NCI-H1694 (cell line): ENCODE results near the gene KCNC4.

Source experiments
- DNase-seq: peaks from one replicate; lab custom pipeline; 2025; lab: John Stamatoyannopoulos, UW

The KCNC4 gene

DNA sequence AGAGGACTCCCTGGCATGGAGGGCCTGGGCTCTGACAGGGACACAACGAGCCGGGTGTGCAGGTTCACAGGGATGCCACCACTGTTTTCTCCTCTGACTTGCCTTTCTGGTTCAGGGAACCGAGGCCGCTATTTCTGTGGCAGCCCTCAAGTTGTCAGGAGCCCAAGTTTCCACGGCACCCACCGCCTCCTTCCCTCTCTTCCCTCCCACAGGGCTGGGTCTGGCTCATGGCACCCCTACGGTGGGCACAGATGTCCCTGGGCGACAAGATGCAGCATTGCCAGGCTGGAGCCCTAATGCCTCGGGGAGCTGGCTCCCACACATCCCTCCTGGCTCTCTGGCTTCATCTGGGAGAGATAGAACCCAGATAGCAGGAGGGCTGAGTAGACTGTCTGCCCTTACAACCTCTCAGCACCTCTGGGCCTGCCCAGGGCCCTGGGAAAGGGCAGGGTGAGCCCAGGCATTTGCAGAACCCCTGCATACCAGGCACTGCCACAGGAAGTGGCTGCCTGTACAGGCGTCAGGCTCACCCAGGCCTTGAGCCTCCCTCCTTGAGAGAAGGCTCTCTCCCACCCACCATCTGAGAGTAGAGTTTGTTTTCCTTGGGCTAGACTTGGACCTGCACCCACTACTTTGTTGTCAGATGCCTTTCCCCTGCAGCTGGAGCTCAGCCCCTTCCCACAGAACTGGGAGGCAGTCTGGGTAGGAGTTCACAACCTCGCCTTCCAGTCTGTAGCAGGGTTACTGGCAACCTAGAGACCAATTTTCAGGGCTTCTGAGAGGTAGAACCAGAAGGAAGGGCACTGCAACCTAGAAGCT is 20.5 kb downstream of the KCNC4 start:
- no peak for DNase-seq

DNA sequence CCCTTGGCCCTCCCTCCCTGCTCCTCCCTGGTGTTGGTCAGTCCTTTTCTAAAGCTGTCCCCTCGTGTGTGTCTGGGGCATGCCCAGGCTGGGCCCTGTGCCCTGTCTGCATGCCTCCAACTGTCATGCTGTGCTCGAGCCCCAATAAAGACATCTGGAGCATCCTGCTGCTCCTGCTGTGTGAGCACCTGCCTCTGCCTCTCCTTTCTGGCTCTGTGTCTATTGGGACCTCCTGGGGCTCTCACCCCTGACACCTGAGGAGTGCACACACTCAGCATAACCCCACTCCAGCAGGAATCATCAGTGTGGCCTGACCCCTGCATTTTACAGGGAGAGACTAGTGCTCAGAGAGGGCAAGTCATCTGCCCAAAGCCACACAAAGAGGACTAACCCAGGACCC is 23.7 kb downstream of the KCNC4 start:
- DNase-seq = peak; percentile 78

DNA sequence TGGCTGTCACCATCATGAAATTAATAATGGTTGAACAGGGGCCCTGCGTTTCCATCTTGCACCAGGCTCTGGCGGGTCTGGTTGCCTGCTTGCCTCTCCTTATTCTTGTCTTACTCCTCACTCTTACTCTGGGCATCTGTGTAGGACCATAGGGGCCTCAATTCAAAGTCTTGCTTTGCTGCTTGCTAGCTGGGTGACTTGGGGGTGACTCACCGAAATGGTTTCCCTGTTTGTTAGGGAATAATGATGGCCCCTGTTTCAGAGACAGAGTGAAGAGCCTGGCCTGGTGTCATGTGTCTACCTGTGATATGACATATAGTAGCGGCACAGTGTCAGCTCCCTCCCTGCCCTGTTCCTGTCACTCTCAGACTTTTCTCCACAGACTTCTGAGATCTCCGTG is 24.6 kb downstream of the KCNC4 start:
- DNase-seq = no peak

DNA sequence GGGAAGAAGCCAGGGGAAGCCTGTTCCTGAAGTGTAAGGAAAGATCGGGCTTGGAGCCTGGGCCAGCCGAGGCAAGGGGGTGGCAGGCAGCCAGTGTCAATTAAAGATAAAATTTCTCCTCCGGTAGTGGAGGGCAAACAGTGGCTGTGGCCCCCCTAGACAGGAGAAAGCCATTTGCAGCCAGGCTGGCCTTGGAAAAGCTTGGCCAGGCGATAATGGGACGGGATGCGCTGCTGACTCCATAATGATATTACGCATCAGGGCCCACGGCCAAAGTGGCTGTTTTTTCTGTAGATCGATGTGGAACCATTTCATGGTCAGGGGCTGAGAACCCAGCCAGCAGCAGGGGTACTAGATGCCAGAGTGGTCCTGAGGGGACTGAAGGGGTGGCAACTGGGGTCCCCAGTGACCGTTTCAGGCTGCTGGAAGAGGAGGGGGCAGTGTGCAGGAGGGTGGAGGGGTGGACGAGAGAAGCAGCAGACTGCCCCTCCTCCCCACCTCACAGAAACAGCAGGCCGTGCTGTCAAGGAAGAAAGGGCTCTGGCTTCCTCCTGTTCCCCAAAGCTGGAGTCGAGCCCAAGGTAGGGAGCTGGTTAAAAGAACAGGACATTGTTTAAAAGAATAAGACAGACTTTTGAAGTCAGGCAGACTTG is 25.2 kb downstream of the KCNC4 start:
- no peak for DNase-seq

DNA sequence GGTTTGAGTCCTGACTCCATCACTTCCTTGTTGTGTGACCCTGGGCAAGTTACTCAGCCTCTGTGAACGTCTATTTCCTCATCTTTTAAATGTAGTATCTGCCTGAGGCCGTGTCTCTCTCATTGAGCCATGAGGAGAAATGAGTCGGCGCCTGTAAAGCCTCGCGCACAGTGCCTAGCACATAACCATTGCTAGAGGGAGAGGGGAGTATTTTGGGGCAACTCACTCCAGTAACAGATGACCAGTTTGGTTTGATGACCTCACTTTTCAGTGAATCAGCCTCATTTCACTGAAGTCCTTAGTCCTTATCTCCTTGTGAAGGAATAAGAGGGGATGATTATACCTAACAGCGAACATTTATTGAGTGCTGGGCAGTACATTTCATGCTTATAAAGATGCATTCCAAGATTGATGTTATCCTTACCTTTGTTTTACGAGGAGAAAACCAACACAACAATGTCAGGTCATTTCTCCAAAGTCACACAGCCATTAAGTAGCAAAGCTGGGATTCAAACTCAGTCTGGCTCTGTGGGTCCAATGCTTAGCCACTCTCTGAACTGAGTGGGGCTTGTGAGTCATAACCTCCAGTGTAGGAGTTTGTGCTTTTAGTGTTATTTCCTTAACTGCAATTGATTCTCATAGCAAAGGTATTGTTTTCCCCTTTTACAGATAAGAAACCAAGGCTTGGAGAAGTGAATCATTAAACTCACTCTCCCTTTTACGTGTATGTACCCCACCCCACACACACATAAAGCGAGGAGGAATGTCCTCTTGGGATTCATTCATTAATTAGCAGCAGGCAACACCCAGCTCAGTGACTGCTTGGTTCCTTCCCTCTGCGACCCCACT is 25.9 kb downstream of the KCNC4 start:
- no peak for DNase-seq

DNA sequence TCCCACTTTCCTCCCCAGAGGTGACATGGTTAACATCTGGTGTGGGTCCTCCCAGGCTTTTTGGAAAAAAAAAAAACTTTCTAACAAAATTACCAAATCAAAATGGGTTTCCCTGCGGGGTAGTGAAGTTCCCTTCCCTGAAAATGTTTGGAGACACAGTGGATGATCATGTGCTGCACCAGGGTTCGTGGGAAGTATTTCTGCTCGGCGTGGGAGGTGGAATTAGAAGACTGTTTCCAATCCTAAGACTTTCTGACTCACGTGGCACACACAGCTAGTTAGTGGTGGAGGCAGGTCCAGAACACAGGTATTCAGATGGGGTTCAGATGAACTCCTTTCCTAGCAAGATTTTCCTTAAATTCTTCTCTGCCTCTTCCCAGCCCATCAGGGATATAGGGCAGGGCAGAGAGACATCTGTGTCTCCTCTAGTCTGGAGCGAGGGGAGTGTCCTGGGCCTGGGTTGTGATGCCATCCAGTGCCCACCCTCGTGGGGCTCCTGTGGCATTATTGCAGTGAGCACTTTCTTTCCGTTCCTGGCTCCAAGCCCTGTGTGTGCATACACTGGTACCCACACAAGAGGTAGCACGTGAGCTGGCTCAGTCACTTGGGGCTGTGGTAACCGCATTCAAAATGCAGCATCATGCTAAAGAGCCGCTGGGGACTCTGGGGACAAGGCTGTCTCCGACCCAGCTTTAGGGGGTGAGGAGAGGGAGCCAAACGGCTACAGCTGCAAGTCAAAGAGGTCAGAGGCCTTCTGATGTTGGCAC is 27.5 kb downstream of the KCNC4 start:
- DNase-seq = peak; percentile 29

DNA sequence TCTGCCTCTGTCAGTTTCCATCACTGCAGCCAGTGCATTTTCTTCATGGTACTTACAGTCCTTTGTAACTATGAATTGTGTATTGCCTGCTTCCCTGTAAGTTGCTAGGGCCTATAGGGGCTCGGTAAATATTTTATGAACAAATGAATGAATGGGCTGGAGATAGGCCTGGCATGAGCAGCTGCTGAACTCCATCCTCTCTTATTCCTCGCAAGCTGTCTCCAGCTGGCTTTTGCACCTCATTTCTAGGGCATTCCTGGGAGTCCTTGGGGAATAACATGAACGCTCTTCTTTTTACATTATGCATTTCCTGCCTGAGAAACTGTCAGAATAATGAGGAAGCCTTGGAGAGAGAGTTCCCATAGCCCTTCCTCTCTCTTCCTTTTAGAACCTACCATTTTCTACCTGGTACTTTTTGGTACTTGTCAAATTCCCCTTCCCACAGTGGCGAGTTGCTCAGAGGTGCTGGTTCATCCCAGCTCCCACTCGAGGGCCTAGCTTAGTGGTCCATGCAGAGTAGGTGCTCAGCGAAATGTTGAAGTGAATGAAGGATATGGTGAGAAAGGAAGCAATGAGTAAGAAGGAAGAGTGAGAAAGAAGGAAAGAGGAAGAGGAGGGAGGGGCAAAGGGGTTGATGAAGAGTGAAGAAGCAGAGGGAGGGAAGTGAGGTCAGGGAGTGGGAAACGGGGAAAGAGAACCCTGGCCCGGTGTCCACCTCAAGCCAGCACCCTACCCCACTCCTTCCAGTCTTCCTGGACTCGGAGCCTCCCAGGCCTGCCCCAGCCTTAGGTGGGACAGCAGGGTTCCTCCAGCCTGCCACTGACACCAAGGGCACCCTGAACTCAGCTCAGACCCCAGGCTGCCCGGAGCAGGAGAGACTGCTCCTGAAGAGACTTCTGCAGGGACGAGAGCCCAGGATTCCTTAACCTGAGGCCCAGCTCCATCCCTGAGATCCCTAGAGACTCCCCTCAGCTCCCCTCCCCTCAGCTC is 29.6 kb downstream of the KCNC4 start:
- no peak for DNase-seq

DNA sequence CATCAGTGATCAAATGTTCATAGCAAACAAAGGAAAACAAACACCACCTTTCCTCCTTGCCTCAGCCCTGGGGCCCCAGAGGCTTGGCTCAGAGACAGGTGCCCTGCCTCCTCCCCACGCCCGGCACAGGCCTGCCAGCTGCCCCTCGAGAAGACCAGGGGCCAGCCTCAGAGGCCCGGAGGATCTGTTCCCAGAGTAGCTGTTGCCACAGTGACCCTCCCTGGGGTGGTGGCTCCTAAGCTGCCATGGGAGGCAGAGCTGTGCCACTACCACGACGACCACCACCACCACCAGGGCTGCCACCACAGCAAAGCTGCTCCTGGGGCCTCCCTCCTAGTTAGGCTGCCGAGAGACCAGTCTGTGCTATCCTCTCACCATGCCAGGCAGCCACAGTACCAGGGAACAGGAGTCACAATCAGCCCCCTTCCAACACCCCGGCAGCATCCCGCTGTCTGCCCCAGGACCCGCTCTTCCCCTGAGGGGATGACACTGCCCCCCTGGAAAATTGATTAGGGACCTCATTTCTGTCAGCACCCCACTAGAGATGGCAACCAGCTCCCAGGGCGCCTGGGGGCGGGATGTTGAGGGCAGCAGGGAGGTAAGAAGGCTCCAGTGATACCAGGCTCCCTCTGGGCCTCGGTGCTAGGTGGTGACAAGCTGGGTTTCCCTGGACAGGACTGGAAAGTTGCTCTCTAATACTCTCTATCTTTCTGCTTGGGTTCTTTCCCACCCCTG is 30.5 kb downstream of the KCNC4 start:
- DNase-seq = no peak

DNA sequence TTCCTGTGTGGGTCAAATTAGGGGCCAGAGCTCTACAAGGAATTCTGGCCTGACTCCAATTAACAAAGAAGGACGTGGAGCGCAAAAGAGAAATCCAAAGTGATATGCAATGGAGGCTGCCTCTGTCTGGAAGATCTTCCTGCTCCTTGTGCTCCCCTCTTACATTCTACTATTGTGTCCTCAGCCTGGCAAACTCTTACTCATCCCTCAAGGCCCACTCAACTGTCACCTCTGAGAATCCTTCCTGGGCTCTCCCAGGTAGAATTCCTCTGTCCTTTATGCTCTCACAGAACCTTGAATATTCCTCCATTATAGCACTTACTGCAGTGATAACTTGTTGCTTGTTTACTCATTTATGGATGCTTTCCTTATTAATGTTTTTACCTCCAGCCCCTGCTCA is 31.4 kb downstream of the KCNC4 start:
- no peak for DNase-seq

DNA sequence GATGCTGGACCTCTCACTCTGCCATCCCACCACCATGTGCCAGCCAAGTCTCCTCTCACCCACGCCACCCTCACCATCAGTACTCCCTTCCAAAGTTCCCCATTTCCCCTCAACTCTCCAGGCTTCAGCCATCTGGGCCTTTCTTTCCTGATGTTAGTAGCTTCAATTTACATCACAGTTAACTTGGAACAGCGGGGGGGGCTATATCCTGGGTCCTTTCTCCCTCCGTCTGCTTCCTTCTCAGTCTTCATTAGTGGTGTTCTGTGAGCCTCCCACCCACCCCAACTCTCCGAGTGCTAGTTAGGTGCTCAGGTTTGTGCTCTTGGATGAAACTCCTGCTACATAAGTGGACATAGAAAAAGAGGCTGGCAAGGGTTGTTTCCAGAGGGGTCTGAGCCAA is 31.9 kb downstream of the KCNC4 start:
- no peak for DNase-seq

DNA sequence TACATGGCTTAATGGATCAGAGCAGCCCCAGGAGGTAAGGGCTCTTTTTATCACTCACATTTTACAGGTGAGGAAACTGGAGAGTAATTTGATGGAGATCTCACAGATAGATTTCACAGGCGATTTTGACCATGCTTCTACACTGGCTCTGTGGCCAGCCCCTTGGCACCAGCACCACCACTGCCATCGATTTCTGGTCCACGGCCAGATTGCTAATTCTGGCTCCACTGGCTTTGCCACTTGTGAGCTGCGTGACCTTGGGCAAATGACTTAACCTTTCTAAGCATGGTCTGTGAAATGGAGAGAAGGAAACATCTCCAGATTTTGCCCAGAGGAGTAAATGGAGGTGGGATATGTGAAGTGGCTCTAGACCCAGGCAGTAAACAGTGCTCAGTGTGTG is 32.6 kb downstream of the KCNC4 start:
- DNase-seq = no peak

DNA sequence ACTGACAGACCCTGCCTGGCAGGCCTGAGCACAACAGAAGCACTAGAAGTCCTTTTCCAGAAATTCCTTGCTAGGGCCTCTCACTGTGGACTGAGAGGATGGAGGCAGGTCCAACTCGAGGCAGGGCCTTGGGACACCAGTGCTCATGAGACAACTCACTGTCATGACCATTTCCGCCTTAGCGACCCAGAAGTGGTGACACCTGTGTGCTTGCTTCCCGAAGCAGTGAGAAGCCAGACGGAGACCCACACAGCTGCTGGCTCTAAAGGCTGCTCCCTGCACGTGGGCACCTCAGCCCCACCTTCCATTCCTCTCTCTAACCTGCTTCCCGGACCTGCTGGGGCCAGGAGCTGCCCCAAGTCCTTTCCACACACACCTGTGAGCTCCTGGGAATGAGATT is 33.0 kb downstream of the KCNC4 start:
- no peak for DNase-seq

DNA sequence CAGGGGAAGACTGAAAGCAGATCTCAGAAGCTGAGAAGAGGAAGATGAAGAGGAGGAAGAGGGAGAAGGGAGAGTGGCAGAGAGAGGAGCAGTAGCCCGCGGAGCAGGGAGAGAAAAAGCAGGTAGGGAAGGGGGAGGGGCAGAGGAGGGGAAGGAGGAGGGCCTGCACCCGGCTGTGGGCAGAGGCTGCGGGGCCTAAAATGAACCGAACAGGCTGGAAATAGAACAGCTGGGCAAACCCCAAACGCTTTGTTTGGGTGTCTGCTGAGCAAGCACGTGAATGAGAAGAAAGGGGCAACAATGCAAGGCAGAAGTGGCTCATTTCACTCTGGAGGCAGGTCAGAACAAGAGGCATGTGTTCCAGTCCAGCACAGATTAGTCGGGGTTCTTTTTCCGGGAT is 33.5 kb downstream of the KCNC4 start:
- DNase-seq = peak; percentile 20

DNA sequence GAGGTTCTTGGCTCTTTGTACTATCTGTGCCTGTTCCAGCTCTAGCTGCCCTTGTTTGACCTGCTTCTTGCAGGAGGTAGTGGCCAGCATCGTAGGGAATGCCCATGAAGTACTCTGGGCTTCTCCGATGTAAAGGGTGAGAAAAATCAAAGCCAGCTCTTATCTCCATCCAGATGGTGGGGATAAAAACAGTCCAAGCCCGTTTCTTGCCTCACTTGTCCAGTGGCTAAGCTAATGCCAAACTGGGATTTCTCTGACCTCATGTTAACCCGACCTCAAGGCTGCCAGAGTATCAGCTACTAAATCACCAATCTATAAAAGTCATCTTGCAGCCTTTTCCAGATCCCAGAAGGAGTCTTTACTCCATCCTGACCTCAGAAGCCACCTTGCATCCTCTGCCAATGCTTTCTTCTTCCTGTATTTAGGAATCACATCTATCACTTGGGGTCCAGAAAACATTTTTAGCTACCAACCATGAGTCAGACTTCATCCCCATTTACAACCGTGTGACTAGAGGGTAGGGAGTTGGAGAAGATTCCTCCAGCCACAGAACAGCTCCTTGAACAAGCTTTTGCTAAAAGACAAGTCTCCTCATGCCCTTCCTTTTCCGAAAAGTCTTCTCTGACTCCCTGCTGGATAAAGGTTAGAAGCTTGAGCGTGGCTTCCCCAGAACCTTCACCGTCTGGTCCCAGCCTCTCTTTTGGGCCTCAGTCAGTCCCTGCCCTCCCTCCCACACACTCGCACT is 35.9 kb downstream of the KCNC4 start:
- DNase-seq = no peak

DNA sequence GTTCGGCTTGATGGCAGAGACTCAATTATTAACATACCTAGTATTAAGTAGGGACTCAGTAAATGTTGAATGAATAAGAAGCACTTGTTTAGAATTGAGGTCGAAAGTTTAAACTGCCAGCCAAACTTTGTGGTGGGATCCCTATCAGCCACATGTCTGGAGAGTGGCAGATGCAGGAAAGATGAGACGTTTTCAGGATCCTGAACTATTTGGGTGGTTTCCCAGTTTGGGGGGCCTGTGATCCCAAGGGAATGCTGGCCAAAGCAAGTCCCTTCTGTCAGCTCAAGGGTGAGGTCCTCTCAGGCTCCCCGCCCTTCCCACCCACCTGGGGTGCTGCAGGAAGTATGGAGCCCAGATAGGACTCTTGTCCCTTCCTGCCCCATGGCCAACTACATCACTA is 38.6 kb downstream of the KCNC4 start:
- DNase-seq = no peak

DNA sequence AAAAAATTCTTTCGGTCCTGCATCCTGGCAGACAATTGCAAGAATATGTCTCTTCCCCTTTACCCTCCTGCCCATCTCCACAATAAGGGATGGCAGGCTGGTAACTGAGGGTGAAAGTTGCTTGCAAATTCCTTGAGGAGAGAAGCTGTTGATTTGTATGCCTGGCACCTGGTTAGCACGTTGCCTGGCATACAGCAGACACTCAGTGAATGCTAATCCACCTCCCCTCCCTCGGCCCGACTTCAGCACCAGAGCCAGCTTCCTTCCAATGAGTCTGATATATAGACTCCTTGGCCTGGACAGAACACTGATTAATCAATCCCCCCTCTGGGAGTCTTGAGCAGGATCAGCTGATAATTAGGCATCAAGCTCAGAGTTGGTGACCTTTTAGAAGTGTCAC is 39.1 kb downstream of the KCNC4 start:
- no peak for DNase-seq

DNA sequence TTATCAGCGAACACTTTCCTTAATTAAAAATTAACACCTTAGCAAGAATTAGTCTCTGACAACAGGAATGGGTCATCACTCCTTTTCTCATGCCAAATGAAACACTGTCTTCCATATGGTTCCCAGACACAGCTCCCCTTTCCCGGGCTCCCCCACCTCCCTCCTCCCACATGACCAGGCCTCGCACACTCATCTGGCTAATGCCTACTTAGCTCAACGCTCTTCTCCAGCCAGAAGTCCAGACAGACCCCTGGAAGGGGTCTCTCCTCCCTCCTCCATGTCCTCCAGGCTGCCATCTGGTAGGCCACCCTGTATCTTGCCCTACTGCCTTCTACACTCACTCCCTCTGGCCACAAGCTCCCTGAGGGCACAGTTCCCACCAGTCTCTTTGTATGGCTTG is 39.9 kb downstream of the KCNC4 start:
- DNase-seq = no peak

DNA sequence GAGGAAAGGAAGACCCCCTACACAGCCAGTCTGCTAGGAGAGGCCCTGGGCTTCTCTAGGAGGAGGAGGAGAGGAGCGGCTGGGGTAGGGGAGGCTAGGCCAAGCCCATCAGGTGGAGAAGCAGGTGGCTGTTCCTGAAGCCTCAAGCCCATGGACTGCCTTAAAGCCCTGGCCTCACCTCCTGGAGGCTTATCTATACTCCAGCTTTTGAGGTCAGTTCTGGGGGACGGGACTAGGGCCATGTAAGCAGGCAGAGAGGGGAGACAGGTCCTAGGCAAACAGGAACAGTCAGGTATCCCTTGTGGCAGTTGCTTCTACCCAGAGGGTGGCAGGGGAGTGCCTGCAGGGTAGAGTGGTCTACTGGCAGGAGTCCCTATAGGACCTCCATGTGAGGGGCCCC is 40.6 kb downstream of the KCNC4 start:
- no peak for DNase-seq

DNA sequence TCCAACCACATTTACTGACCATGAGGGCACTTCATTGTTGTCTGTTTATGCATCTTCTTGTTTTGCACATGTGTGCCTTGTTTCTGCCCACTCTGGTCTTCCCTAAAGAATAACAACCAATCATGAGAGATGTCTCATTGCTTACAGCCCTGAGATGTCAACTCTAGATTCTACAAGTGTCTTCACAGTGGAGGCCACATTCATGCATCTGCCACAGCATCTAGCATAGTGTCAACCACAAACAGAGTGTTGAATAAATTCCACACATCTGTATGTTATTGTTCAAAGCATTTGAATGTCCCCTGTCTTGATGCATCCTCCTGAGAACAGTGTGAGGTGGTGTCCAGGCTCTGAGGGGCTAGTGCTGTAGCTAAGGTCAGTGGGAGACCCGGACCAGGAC is 43.1 kb downstream of the KCNC4 start:
- DNase-seq = no peak
